EH (cell line): ENCODE measurements around the gene HSPBP1.
"Not testable (repeated sequence)": the region's sequence is repeated elsewhere in the genome, so short reads cannot be mapped to it uniquely, and the experiment has no call there.

Experiments used
- DNase-seq: peaks from one replicate; pipeline ENCODE4 v3.0.0-alpha.2; 2015; ENCODE audit warnings: low read depth

HSPBP1 gene

GRCh38 chr19:55232986-55233385, 46.9 kb downstream of the HSPBP1 start:
- no peak for DNase-seq

- DNase-seq, result no peak
These were observed 47.7 kb downstream of the HSPBP1 start for GRCh38 chr19:55232286-55232602.

GRCh38 chr19:55231391-55232285, 48.3 kb downstream of the HSPBP1 start:
- no peak for DNase-seq

- no peak for DNase-seq
These were observed 49.1 kb downstream of the HSPBP1 start for GRCh38 chr19:55230780-55231179.

GRCh38 chr19:55230329-55230728, 49.6 kb downstream of the HSPBP1 start:
- no peak for DNase-seq

GRCh38 chr19:55229789-55230182, 50.1 kb downstream of the HSPBP1 start:
- no peak for DNase-seq

GRCh38 chr19:55229145-55229788, 50.6 kb downstream of the HSPBP1 start:
- no peak for DNase-seq

- no peak for DNase-seq
These were observed 51.4 kb downstream of the HSPBP1 start, which contains the start of gene TMEM86B for GRCh38 chr19:55228403-55229031. TMEM86B (minus strand) TSS chr19:55228763; CDS start chr19:55228741, 22 bp downstream.

- no peak for DNase-seq
These were observed 51.9 kb downstream of the HSPBP1 start for GRCh38 chr19:55228015-55228391.

- no peak for DNase-seq
These were observed 52.5 kb downstream of the HSPBP1 start for GRCh38 chr19:55227241-55228014.

GRCh38 chr19:55226788-55227187, 53.1 kb downstream of the HSPBP1 start:
- DNase-seq, result no peak

- DNase-seq, result no peak
These were observed 53.6 kb downstream of the HSPBP1 start for GRCh38 chr19:55226273-55226672.

GRCh38 chr19:55225415-55225958, 54.4 kb downstream of the HSPBP1 start:
- DNase-seq, result no peak

GRCh38 chr19:55224679-55225414, 55.1 kb downstream of the HSPBP1 start:
- not testable (repeated sequence) for DNase-seq

GRCh38 chr19:55224038-55224665, 55.8 kb downstream of the HSPBP1 start:
- DNase-seq, result no peak

GRCh38 chr19:55223291-55224037, 56.4 kb downstream of the HSPBP1 start:
- no peak for DNase-seq

- no peak for DNase-seq
These were observed 59.4 kb downstream of the HSPBP1 start for GRCh38 chr19:55220525-55220924.

GRCh38 chr19:55216461-55217198, 63.3 kb downstream of the HSPBP1 start:
- peak; percentile 99 for DNase-seq

GRCh38 chr19:55213547-55213946, 66.4 kb downstream of the HSPBP1 start:
- no peak for DNase-seq
